HEK293T (cell line): Measurements from ENCODE around the gene PSD2.

Source experiments
- ARNT ChIP-seq: fragments of 450-650 bp; IDR thresholded peaks from 2 replicates; pipeline ENCODE4 v1.6.1; 2017; ENCODE audit warnings: mild to moderate bottlenecking
- BHLHE40 ChIP-seq: fragments of 450-650 bp; IDR thresholded peaks from 2 replicates; pipeline ENCODE4 v1.6.1; 2016; ENCODE audit warnings: mild to moderate bottlenecking, moderate library complexity, borderline replicate concordance
- CTBP1 ChIP-seq: fragments of 450-650 bp; IDR thresholded peaks from 2 replicates; pipeline ENCODE4 v1.6.1; 2016; ENCODE audit warnings: borderline replicate concordance
- ELF4 ChIP-seq: fragments of 450-650 bp; IDR thresholded peaks from 2 replicates; pipeline ENCODE4 v1.6.1; 2017; ENCODE audit warnings: antibody characterized with exemption
- FOXA1 ChIP-seq: fragments of 450-650 bp; IDR thresholded peaks from 2 replicates; pipeline ENCODE4 v1.6.1; 2016; ENCODE audit warnings: mild to moderate bottlenecking
- FOXK2 ChIP-seq: fragments of 450-650 bp; IDR thresholded peaks from 2 replicates; pipeline ENCODE4 v1.6.1; 2016; ENCODE audit warnings: mild to moderate bottlenecking
- FOXM1 ChIP-seq: fragments of 450-650 bp; IDR thresholded peaks from 2 replicates; pipeline ENCODE4 v1.6.1; 2017; ENCODE audit warnings: mild to moderate bottlenecking, borderline replicate concordance
- L3MBTL2 ChIP-seq: fragments of 450-650 bp; conservative IDR thresholded peaks from 2 replicates; pipeline ENCODE4 v1.6.1; 2016; ENCODE audit warnings: mild to moderate bottlenecking
- NFRKB ChIP-seq: fragments of 450-650 bp; IDR thresholded peaks from 2 replicates; pipeline ENCODE4 v1.6.1; 2016; ENCODE audit warnings: mild to moderate bottlenecking, moderate library complexity
- PKNOX1 ChIP-seq: fragments of 450-650 bp; IDR thresholded peaks from 2 replicates; pipeline ENCODE4 v1.6.1; 2016
- SP1 ChIP-seq: fragments of 450-650 bp; IDR thresholded peaks from 2 replicates; pipeline ENCODE4 v1.6.1; 2017
- SUZ12 ChIP-seq: fragments of 450-650 bp; IDR thresholded peaks from 2 replicates; pipeline ENCODE4 v1.6.1; 2016; ENCODE audit warnings: mild to moderate bottlenecking
- TARDBP ChIP-seq: fragments of 450-650 bp; IDR thresholded peaks from 2 replicates; pipeline ENCODE4 v1.6.1; 2016

GRCh38 chr5:139867109-139867508 is 71.5 kb downstream of the PSD2 start:
- TF ChIP-seq NFRKB (no peak), FOXA1 (no peak), TARDBP (no peak), L3MBTL2 (no peak), ELF4 (no peak), PKNOX1 (no peak), FOXM1 (no peak), ARNT (no peak), SP1 (no peak), CTBP1 (no peak), SUZ12 (no peak), BHLHE40 (no peak), FOXK2 (no peak)
